Hepatocyte (in vitro differentiated cells): ENCODE data around the gene PRDX5.

Experiments used
- CTCF ChIP-seq: fragments of 200-600 bp; sonication (generic); IDR thresholded peaks from 2 replicates; pipeline ENCODE4 v1.5.1; 2016; ENCODE audit warnings: antibody characterized with exemption, mild to moderate bottlenecking; ENCODE audit not compliant: poor library complexity
- EZH2phosphoT487 ChIP-seq: fragments of 200-600 bp; sonication (generic); IDR thresholded peaks from one replicate; pipeline ENCODE4 v1.6.1; 2018; ENCODE audit warnings: antibody characterized with exemption, mild to moderate bottlenecking, low read depth, moderate library complexity; ENCODE audit not compliant: unreplicated experiment, severe bottlenecking

- TF ChIP-seq CTCF (no peak), EZH2phosphoT487 (no peak)
Observed at GRCh38 chr11:64287676-64288352, 30.1 kb upstream of the PRDX5 start.
